Measurements from ENCODE around the gene RPIA.

Gene RPIA

GRCh38 chr2:88746929-88747490 is 55.5 kb downstream of the RPIA start:
- Histone ChIP-seq H3K9me3 (no peaks in the 10 kb centered on the region), H3K4me1 (ENCODE audit: control insufficient read depth in 1 of 2, insufficient read depth in 1 of 2, low read depth in 1 of 2, low read length in 1 of 2) (peaks cover 13 to 24% of the 10 kb centered on the region in 2 experiments), H3K27ac (peak overlapping the region; percentile 49), H3K36me3 (peaks cover 42% of the 10 kb centered on the region), H3K27me3 (no peaks in the 10 kb centered on the region), H3K4me3 (ENCODE audit: low read depth in 1 of 2, low read length in 1 of 2) (no peak overlapping the region)
- no peak for TF ChIP-seq CTCF (IDR thresholded peaks at IDR 0.05)

- H3K27me3 ChIP-seq, result no peaks in the 10 kb centered on the region
- no peak overlapping the region for H3K4me3 ChIP-seq (ENCODE audit: low read depth in 1 of 2, low read length in 1 of 2)
- peaks cover 13 to 24% of the 10 kb centered on the region in 2 experiments for H3K4me1 ChIP-seq (ENCODE audit: control insufficient read depth in 1 of 2, insufficient read depth in 1 of 2, low read depth in 1 of 2, low read length in 1 of 2)
- no peak for TF ChIP-seq CTCF (IDR thresholded peaks at IDR 0.05)
- peaks cover 52% of the 10 kb centered on the region for H3K36me3 ChIP-seq
- no peaks in the 10 kb centered on the region for H3K9me3 ChIP-seq
- H3K27ac ChIP-seq, result peak overlapping the region; percentile 49
These were observed 56.5 kb downstream of the RPIA start for GRCh38 chr2:88747990-88748389.

GRCh38 chr2:88751768-88752167 is 60.3 kb downstream of the RPIA start:
- H3K4me1 ChIP-seq (ENCODE audit: control insufficient read depth in 1 of 2, insufficient read depth in 1 of 2, low read depth in 1 of 2, low read length in 1 of 2), result peaks cover 18 to 32% of the 10 kb centered on the region in 2 experiments
- H3K9me3 ChIP-seq, result no peaks in the 10 kb centered on the region
- H3K27me3 ChIP-seq, result no peaks in the 10 kb centered on the region

GRCh38 chr2:88753833-88754584 is 62.5 kb downstream of the RPIA start:
- H3K27me3 ChIP-seq, result no peaks in the 10 kb centered on the region
- H3K36me3 ChIP-seq, result peaks cover 52% of the 10 kb centered on the region
- H3K4me3 ChIP-seq (ENCODE audit: low read depth in 1 of 2, low read length in 1 of 2), result no peak overlapping the region
- H3K9me3 ChIP-seq, result no peaks in the 10 kb centered on the region
- H3K4me1 ChIP-seq (ENCODE audit: control insufficient read depth in 1 of 2, insufficient read depth in 1 of 2, low read depth in 1 of 2, low read length in 1 of 2), result peaks cover 6 to 10% of the 10 kb centered on the region in 2 experiments
- H3K27ac ChIP-seq, result no peak overlapping the region
- no peak for TF ChIP-seq CTCF (IDR thresholded peaks at IDR 0.05)

More at GRCh38 chr2:88751768-88752167, 60.3 kb downstream of the RPIA start:
- Histone ChIP-seq H3K36me3 (peaks cover 54% of the 10 kb centered on the region), H3K4me3 (ENCODE audit: low read depth in 1 of 2, low read length in 1 of 2) (no peak overlapping the region), H3K27ac (no peak overlapping the region)
- no peak for TF ChIP-seq CTCF (IDR thresholded peaks at IDR 0.05)

GRCh38 chr2:88754585-88755320 is 63.3 kb downstream of the RPIA start:
- Histone ChIP-seq H3K4me1 (ENCODE audit: control insufficient read depth in 1 of 2, insufficient read depth in 1 of 2, low read depth in 1 of 2, low read length in 1 of 2) (peaks cover 6 to 10% of the 10 kb centered on the region in 2 experiments), H3K36me3 (peaks cover 46% of the 10 kb centered on the region)

More at GRCh38 chr2:88754585-88755320, 63.3 kb downstream of the RPIA start:
- no peak overlapping the region for H3K27ac ChIP-seq
- TF ChIP-seq CTCF (IDR thresholded peaks at IDR 0.05), result no peak
- no peaks in the 10 kb centered on the region for H3K27me3 ChIP-seq
- no peak overlapping the region for H3K4me3 ChIP-seq (ENCODE audit: low read depth in 1 of 2, low read length in 1 of 2)
- H3K9me3 ChIP-seq, result no peaks in the 10 kb centered on the region
